Esophagus (tissue), 2 donors: Measurements from ENCODE around the gene PAPSS2. TPM values are rescaled to one million over a fixed set of nuclear protein-coding genes. Genes with fewer than 3 reads are reported as not detected.

ENCODE experiments used
- H3K27ac ChIP-seq, 2 donors: one replicate each; pipeline ENCODE4 v1.5.1; 2013; ENCODE audit warnings: low read depth in 2 of 2, mild to moderate bottlenecking in 2 of 2, inconsistent platforms in 1 of 2, low read length in 1 of 2, moderate library complexity in 1 of 2
- H3K27me3 ChIP-seq, 2 donors: one replicate each; pipeline ENCODE4 v1.6.1; 2013; ENCODE audit warnings: low read length in 2 of 2, control low read depth in 1 of 2, mild to moderate bottlenecking in 1 of 2; ENCODE audit not compliant: insufficient read depth in 2 of 2, control insufficient read depth in 1 of 2
- H3K36me3 ChIP-seq, 2 donors: one replicate each; pipeline ENCODE4 v1.6.1; 2013; ENCODE audit warnings: low read length in 1 of 2; ENCODE audit not compliant: control insufficient read depth in 2 of 2, insufficient read depth in 2 of 2
- H3K4me1 ChIP-seq, 2 donors: one replicate each; pipeline ENCODE4 v1.6.1; 2013; ENCODE audit warnings: low read length in 1 of 2; ENCODE audit not compliant: control insufficient read depth in 2 of 2, insufficient read depth in 2 of 2
- H3K4me3 ChIP-seq, 2 donors: one replicate each; pipeline ENCODE4 v1.5.1; 2013; ENCODE audit warnings: low read length in 2 of 2, mild to moderate bottlenecking in 2 of 2, low read depth in 1 of 2, moderate library complexity in 1 of 2
- H3K9me3 ChIP-seq, 2 donors: one replicate each; pipeline ENCODE4 v1.6.1; 2013; ENCODE audit warnings: mild to moderate bottlenecking in 2 of 2, low read depth in 1 of 2, low read length in 1 of 2, moderate library complexity in 1 of 2; ENCODE audit not compliant: control insufficient read depth in 2 of 2, insufficient read depth in 1 of 2
- WGBS, 2 donors: extraction: QIAGEN DNeasy Blood & Tissue Kit; methylation state at CpG; one replicate each; pipeline ENCODE4 v1.1.7; 2013; 5-methylcytosine and 5-hydroxymethylcytosine counted together
- polyA plus RNA-seq, 2 donors: library from polyadenylated mRNA; stranded (reverse); fragments of 200-250 nt; gene quantifications; one replicate each; pipeline ENCODE4 v1.2.3, GENCODE V29; 2013
- donor health status: healthy with polysubstance abuse.
- donor health status: Bipolar disorder and iron deficiency.

PAPSS2 gene
- polyA plus RNA-seq, 2 donors = 1.3 to 1.7 TPM

DNA sequence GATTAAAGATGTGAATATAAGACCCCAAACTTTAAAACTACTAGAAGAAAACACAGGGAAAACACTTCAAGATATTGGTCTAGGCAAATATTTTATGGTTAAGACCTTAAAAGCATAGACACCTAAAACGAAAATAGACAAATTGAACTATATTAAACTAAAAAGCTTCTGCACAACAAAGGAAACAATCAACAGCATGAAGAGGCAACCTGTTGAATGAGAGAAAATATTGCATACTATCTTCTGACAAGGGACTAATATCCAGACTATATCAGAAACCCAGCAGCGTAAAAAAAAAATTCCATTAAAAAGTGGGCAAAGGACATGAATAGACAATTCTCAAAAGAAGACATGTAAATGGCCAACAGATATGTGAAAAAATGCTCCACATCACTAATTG is 18.6 kb downstream of the PAPSS2 start:
- no peak overlapping the region for H3K4me3 ChIP-seq
- H3K36me3 ChIP-seq = no peaks in the 10 kb centered on the region
- H3K4me1 ChIP-seq = no peaks in the 10 kb centered on the region
- H3K27me3 ChIP-seq = no peaks in the 10 kb centered on the region
- WGBS, 2 donors = 96% methylated on average over 2 of the region's 2 CpGs
- H3K27ac ChIP-seq = no peak overlapping the region
- no peaks in the 10 kb centered on the region for H3K9me3 ChIP-seq

DNA sequence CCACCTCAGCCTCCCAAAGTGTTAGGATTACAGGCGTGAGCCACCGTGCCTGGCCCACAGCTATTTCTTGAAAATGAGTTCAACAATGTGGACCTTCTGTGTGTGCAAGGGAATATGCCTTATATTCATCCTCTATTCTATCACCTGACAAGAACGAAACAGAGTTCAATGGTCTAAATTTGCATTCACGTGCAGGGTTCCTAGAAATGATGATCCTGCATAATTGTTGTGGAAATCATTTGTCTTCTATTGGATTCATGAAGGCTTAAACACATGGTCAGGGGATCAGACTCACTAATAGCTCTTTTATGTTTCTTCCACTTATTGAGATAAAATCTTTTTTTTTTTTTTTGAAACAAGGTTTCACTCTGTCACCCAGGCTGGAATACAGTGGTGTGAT is 23.7 kb downstream of the PAPSS2 start:
- H3K9me3 ChIP-seq = no peaks in the 10 kb centered on the region
- no peak overlapping the region for H3K4me3 ChIP-seq
- no peaks in the 10 kb centered on the region for H3K27me3 ChIP-seq
- no peak overlapping the region for H3K27ac ChIP-seq
- 92 to 94% methylated on average over 4 of the region's 4 CpGs for WGBS, 2 donors
- H3K36me3 ChIP-seq = no peaks in the 10 kb centered on the region
- no peaks in the 10 kb centered on the region for H3K4me1 ChIP-seq

DNA sequence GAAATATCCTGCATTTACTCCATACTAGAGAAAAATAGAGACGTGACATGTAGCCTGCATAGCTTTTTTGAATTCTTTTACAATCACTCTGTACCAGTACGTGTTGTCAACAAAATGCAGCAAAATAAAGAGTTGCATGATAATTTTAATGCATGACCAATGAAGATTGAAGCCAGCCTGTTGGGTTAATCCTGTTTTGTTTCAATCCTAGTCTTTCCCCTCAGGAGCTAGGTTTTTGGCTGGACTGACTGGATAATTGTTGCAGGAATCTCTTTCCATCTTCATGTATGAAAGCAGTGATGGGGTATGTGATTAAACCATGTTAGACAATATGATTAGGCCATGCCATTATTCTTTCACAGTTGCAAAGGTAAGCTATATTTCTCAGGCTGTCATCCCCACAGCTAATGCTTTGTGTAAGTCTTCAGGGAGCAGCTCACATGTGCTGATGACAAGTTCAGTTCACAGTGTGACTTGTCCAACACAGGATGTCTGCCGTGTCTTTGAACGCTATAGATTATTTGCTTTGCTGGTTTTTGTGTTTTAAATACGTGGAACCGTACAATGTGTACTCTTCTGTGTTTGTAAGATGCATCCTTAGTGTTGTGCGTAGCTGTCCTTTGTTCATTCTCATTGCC is 24.4 kb downstream of the PAPSS2 start:
- Histone ChIP-seq H3K9me3 (no peaks in the 10 kb centered on the region), H3K4me1 (no peaks in the 10 kb centered on the region), H3K4me3 (no peak overlapping the region), H3K27me3 (no peaks in the 10 kb centered on the region), H3K36me3 (no peaks in the 10 kb centered on the region), H3K27ac (no peak overlapping the region)
- 69 to 85% methylated on average over 7 of the region's 7 CpGs for WGBS, 2 donors

DNA sequence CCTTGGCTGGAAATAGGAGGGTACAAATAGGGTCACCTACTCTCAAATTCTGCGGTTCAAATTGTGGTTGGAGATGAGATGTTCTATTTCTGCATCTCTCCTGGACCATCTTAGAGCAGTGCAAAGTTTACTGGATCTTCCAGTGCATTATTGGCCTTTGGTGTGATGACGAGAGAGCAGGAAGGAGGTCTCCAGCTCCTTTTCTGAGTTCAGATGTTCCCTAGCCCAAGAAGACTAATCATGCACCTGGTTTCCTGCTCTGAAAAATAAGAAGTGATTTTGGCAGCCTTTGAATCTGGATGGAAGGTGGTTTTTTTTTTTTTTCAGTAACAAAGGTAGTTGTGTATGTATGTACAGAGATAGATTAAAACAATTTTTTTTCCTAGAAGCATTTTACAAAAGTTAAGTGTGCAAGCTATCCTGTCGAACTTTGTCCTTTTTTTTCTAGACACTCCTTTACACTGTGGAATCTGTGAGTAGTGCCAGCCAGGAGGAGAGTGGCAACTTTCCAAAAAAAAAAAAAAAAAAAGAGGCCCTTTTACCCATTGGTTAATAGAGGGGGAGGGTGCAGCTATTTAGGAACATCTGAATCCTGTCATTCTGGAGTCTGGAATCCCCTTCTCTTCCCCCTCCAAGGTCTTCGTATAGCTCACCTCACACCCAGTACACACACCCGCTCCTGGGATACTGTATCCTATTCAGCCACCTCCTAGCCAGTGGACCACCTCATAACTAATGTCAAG is 26.3 kb downstream of the PAPSS2 start:
- Histone ChIP-seq H3K4me1 (no peaks in the 10 kb centered on the region), H3K9me3 (no peaks in the 10 kb centered on the region), H3K4me3 (no peak overlapping the region), H3K36me3 (no peaks in the 10 kb centered on the region), H3K27me3 (no peaks in the 10 kb centered on the region), H3K27ac (no peak overlapping the region)
- 59 to 70% methylated on average over 5 of the region's 5 CpGs for WGBS, 2 donors

DNA sequence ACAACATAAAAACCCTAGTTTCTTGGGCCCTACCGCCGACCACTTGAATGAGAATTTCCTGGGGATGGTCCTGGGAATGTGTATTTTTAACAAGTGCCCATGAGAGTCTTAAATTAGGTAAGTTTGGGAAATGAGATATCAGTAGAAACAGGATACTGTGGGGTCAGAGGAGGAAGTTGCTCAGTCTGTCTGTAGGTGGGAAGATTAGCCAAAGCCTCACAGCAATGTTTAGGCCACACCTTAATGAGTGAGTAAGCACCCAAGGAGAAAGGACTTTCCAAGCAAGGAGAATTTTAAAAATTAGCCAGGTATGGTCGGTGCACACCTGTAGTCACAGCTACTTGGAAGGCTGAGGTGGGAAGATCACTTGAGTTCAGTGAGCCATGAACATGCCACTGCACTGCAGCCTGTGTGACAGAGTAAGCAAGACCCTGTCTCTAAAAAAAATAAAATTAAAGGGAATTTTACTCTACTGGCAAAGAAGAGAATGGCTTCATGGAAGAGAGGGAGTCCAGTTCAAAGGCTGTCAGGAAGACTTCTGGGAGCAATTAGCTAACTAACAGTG is 31.9 kb downstream of the PAPSS2 start:
- WGBS, 2 donors = 68 to 69% methylated on average over 3 of the region's 3 CpGs
- Histone ChIP-seq H3K27ac (no peak overlapping the region), H3K27me3 (no peaks in the 10 kb centered on the region)

DNA sequence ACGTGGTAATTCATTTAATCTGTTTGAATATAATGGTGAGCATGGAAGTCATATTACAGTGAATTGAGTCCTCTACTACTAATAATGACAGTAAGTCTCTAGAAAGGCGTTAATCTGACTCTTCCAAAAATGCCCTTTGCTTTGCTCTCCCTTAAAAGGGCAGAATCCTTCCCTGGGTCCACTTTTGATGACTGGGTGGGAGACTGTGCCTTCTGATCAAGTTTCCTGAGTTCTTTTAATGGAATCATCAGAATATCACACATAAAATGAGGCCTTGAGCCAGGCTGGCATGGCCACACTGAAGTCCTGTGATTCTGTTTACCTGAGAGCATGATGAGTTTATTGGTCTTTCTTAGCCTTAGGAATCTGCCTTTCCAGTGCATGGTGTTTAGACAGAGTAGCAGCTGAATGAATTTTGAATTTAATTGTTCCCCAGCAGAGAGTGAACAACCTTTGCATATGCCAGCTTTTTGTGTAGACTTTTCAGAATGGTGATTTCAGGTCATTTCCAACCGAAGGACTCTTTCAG is 33.3 kb downstream of the PAPSS2 start:
- 86 to 88% methylated on average over 3 of the region's 3 CpGs for WGBS, 2 donors
- H3K4me1 ChIP-seq = peaks cover 0 to 2% of the 10 kb centered on the region in 2 donors
- no peak overlapping the region for H3K4me3 ChIP-seq
- H3K9me3 ChIP-seq = no peaks in the 10 kb centered on the region
- no peaks in the 10 kb centered on the region for H3K36me3 ChIP-seq
- no peak overlapping the region for H3K27ac ChIP-seq
- H3K27me3 ChIP-seq = no peaks in the 10 kb centered on the region

More for the DNA sequence above, 31.9 kb downstream of the PAPSS2 start:
- Histone ChIP-seq H3K4me3 (no peak overlapping the region), H3K36me3 (no peaks in the 10 kb centered on the region), H3K4me1 (no peaks in the 10 kb centered on the region), H3K9me3 (no peaks in the 10 kb centered on the region)

DNA sequence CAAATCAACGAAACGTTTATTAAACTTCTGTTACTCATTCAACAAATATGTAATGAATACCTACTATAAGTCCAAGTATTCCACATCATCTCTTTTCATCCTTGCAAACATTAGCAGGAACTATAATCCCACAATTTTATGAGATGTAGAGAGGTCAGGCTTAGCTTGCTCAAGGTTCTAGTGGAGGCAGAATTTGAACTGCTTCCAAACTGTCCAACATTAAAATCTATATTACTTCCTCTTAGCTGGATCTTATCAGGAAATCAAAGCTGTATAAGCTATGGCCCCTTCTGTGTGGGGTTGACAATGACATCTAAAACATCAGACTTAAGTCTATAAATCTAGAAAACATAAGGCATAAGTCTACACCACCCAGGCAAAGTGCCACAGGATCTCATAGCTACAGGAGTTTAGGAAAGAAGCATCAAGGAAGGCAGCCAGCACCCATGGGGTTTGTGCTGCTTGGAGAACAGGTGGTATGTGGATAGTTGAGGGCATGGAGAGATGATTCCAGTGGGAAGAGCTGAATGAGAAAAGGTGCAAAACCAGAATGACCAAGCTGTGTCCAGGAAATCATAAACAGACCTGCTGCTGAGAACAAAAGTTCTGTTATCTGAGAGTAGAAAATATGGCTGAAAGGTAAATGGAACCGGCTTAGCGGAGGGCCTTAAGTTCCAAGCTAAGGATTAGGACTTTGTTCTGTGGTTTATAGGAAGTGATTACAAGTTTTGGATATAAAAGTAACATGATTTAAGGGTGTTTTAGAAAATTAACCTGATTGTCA is 34.5 kb downstream of the PAPSS2 start:
- 81 to 88% methylated on average over 4 of the region's 4 CpGs for WGBS, 2 donors
- no peak overlapping the region for H3K27ac ChIP-seq

DNA sequence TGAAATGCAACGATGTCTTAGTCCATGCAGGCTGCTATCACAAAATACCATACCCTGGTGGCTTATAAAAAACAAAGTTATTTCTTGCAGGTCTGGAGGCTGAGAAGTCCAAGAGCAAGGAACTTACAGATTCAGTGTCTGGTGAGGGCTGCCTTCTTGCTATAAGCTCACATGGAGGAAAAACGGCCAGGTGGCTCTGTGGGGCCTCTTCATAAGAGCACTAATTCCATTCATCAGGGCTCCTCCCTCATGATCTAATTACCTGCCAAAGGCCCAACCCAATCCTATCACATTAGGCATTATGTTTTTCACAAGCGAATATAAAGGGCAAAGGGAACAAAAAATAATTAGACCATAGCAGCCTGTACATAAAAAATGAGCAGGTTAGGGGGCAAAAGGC is 35.4 kb downstream of the PAPSS2 start:
- no peak overlapping the region for H3K4me3 ChIP-seq

More for the DNA sequence above, 34.5 kb downstream of the PAPSS2 start:
- H3K9me3 ChIP-seq = no peaks in the 10 kb centered on the region
- no peaks in the 10 kb centered on the region for H3K36me3 ChIP-seq
- H3K4me3 ChIP-seq = no peak overlapping the region
- no peaks in the 10 kb centered on the region for H3K27me3 ChIP-seq
- peaks cover 0 to 2% of the 10 kb centered on the region in 2 donors for H3K4me1 ChIP-seq

More for the DNA sequence above, 35.4 kb downstream of the PAPSS2 start:
- Histone ChIP-seq H3K27ac (no peak overlapping the region), H3K9me3 (no peaks in the 10 kb centered on the region), H3K36me3 (no peaks in the 10 kb centered on the region), H3K27me3 (no peaks in the 10 kb centered on the region), H3K4me1 (peaks cover 0 to 2% of the 10 kb centered on the region in 2 donors)
- WGBS, 2 donors = 74 to 86% methylated on average over 3 of the region's 3 CpGs
